D721Med (cell line): ENCODE data around the gene ZBTB7C.

Experiments used
- DNase-seq: peaks from one replicate; pipeline ENCODE4 v3.0.0; 2011; ENCODE audit warnings: low spot score; ENCODE audit not compliant: insufficient read length
- FAIRE-seq: peaks from 2 replicates; lab custom pipeline; 2011; peaks lifted over from hg19 to GRCh38; lab: Jason Lieb, UNC
- TF ChIP-seq, protein P1 (sequence below): IDR thresholded peaks from 2 replicates; pipeline ENCODE4 v1.5.1; 2012; ENCODE audit warnings: mild to moderate bottlenecking, control low read depth; ENCODE audit not compliant: insufficient read depth; ENCODE audit errors: missing control alignments

ZBTB7C gene

DNA sequence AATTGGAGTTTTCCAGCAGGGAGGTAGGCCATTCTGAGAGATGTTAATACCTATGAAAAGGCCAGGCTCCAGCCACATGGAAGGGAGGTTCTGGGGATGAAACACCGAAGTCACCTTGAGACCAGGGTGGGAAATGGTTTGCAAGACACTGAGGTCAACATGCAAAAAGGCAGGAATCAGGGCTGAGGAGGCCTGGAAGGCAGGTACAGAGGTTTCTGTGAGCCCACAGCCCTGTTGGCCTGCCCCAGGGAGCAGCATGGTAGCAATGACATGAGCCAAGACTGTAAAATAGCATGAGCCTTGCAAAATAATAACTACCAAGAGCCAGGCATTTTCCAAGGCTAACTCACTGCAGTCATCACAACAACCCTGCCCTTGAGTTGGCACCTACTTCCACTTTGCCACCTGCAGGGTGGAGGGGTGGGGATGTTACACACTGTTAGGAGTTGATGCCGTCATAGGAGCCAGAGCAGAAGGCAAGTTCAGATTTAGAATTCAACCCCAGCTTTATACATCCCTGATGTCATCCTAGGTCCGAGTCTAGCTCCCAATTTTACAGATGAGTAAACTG is 61.3 kb downstream of the ZBTB7C start:
- TF ChIP-seq, protein P1, sequence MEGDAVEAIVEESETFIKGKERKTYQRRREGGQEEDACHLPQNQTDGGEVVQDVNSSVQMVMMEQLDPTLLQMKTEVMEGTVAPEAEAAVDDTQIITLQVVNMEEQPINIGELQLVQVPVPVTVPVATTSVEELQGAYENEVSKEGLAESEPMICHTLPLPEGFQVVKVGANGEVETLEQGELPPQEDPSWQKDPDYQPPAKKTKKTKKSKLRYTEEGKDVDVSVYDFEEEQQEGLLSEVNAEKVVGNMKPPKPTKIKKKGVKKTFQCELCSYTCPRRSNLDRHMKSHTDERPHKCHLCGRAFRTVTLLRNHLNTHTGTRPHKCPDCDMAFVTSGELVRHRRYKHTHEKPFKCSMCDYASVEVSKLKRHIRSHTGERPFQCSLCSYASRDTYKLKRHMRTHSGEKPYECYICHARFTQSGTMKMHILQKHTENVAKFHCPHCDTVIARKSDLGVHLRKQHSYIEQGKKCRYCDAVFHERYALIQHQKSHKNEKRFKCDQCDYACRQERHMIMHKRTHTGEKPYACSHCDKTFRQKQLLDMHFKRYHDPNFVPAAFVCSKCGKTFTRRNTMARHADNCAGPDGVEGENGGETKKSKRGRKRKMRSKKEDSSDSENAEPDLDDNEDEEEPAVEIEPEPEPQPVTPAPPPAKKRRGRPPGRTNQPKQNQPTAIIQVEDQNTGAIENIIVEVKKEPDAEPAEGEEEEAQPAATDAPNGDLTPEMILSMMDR: no peak
- FAIRE-seq: no peak
- DNase-seq: no peak

DNA sequence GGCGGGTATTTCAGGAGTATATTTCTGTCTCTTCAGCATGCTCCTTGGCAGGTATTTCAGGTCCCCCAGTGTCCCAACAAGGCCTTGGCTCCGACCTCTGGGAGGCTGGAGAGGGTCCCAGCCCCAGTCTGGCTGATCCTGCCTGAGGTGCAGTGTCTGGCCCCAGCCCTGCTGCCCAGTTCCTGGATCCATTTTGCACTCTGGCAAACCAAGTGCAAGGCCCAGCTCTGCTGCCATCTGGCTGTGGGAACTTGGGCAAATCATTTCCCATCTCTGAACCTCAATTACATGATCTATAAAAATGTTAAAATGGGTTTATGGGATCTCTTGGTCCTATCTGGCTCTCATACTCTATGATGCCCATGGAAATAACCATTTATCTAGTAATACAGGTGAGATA is 63.6 kb downstream of the ZBTB7C start:
- no peak for DNase-seq
- TF ChIP-seq, protein P1: peak; percentile 14
- FAIRE-seq: no peak

DNA sequence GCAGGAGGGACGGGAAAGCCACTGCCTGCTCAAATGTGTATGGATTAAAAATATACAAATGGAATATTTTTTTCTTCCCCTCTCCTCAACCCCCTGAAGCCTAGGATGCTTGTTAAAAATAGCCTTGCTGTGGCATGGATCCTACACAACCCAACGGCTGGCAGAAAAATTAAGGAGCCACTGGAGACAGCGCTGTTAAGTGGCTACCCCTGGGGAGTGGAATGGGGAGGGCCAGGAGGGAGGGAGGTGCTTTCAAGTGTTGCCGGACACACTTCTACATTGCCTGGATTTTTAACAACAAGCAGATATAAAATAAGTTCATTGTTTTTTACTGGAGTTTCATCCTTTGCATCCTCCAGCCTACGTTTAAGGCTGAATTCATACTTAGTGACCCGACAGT is 66.6 kb downstream of the ZBTB7C start:
- TF ChIP-seq, protein P1: no peak
- FAIRE-seq (no peak), DNase-seq (no peak)

DNA sequence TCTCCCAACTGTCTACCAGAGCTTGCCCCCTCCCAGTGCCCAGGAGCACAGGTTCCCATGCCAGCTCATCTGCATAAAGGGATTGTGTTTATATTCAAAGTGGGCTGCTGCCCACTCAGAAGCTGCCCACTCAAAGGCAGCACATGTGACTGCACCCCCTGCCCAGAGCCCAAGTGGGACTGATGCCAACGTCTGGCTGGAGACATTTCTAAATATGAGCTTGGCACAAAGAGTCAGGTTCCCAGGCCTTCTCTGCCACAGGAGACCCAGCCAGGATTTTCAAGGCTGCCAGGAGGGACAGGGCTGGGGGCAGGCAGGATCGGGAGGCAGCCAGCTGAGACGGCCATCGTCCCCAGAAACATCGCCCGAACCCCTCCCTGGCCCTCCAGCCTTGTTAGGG is 67.1 kb downstream of the ZBTB7C start:
- FAIRE-seq (no peak), DNase-seq (no peak)
- TF ChIP-seq, protein P1: no peak

DNA sequence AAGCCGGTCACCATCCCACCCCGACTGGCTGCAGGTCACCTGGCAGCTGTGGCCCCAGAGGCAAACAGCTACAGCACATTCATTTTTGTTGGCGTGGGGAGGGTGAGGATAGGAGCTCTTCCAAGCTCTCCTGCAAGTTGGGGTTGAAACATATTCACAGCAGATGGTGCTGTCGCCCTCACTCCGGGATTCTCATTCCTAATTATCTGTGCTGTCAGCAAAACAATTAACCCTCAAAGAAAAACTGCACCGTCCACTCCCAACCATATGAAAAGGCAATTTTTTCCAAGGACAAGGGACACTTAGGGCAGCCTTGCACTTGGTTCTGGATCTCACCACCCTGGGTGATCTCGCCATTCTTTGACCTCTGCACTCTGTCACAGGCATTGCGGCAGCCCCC is 68.6 kb downstream of the ZBTB7C start:
- FAIRE-seq: no peak
- DNase-seq: no peak

DNA sequence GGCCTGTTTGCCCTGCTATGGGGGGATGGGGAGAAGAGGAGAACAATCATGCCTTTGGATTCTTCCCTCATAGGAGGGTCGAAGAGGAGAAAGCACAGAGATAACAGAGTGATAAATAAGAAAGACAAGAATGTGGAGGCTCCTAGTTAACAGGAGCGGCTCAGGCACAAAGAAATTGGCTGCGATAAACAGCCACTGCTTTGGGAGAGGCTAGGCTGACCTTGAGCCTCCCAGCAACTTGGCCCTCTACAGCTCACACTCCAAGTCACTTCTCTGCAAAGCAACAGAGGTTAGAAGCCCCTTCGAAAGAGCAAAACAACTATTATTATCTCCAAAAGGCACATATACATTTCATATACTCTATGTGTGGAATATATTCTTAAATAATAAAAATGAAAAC is 69.5 kb downstream of the ZBTB7C start:
- FAIRE-seq (no peak), DNase-seq (no peak)
- TF ChIP-seq, protein P1: no peak

More for the DNA sequence above, 68.6 kb downstream of the ZBTB7C start:
- TF ChIP-seq, protein P1: no peak

DNA sequence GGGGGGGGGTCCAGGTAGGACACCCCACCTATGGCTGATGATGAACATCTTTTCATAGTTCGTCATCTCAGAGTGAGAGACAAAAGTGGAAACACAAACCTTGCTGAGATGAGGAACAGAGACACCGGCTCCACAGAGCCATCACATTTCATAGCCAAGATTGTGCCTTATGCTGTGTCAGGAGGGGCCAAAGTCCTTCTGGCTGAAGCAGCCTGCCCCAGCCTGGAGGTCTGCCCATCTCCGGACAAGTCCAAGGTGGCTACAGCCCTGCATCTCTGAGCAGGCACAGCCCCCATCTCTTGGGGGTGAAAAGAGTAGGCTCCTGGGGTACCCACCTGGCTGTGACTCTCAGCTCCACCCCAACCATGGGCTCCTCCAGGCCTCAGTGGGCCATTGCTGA is 70.3 kb downstream of the ZBTB7C start:
- TF ChIP-seq, protein P1: no peak
- no peak for FAIRE-seq
- no peak for DNase-seq
